HEK293T (cell line): Measurements from ENCODE around the gene LDLR.

ENCODE experiments used
- ARNT ChIP-seq: fragments of 450-650 bp; IDR thresholded peaks from 2 replicates; pipeline ENCODE4 v1.6.1; 2017; ENCODE audit warnings: mild to moderate bottlenecking
- BHLHE40 ChIP-seq: fragments of 450-650 bp; IDR thresholded peaks from 2 replicates; pipeline ENCODE4 v1.6.1; 2016; ENCODE audit warnings: mild to moderate bottlenecking, moderate library complexity, borderline replicate concordance
- CTBP1 ChIP-seq: fragments of 450-650 bp; IDR thresholded peaks from 2 replicates; pipeline ENCODE4 v1.6.1; 2016; ENCODE audit warnings: borderline replicate concordance
- ELF4 ChIP-seq: fragments of 450-650 bp; IDR thresholded peaks from 2 replicates; pipeline ENCODE4 v1.6.1; 2017; ENCODE audit warnings: antibody characterized with exemption
- FOXA1 ChIP-seq: fragments of 450-650 bp; IDR thresholded peaks from 2 replicates; pipeline ENCODE4 v1.6.1; 2016; ENCODE audit warnings: mild to moderate bottlenecking
- FOXK2 ChIP-seq: fragments of 450-650 bp; IDR thresholded peaks from 2 replicates; pipeline ENCODE4 v1.6.1; 2016; ENCODE audit warnings: mild to moderate bottlenecking
- FOXM1 ChIP-seq: fragments of 450-650 bp; IDR thresholded peaks from 2 replicates; pipeline ENCODE4 v1.6.1; 2017; ENCODE audit warnings: mild to moderate bottlenecking, borderline replicate concordance
- HDGF ChIP-seq: fragments of 450-650 bp; IDR thresholded peaks from 2 replicates; pipeline ENCODE4 v1.6.1; 2017; ENCODE audit warnings: antibody characterized with exemption, borderline replicate concordance
- LEF1 ChIP-seq: fragments of 450-650 bp; IDR thresholded peaks from 2 replicates; pipeline ENCODE4 v1.6.1; 2017; ENCODE audit warnings: mild to moderate bottlenecking, borderline replicate concordance
- SP1 ChIP-seq: fragments of 450-650 bp; IDR thresholded peaks from 2 replicates; pipeline ENCODE4 v1.6.1; 2017
- SUZ12 ChIP-seq: fragments of 450-650 bp; IDR thresholded peaks from 2 replicates; pipeline ENCODE4 v1.6.1; 2016; ENCODE audit warnings: mild to moderate bottlenecking
- ZNF384 ChIP-seq: fragments of 450-650 bp; IDR thresholded peaks from 2 replicates; pipeline ENCODE4 v1.6.1; 2016

DNA sequence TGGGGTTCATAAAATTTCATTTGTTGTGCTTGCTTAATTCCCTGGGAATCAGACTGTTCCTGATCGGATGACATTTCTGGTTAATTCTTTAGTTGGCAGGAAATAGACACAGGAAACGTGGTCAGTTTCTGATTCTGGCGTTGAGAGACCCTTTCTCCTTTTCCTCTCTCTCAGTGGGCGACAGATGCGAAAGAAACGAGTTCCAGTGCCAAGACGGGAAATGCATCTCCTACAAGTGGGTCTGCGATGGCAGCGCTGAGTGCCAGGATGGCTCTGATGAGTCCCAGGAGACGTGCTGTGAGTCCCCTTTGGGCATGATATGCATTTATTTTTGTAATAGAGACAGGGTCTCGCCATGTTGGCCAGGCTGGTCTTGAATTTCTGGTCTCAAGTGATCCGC, 10.8 kb downstream of the LDLR start:
- TF ChIP-seq ARNT (no peak), ZNF384 (no peak), HDGF (no peak), SP1 (no peak), BHLHE40 (no peak), CTBP1 (no peak), FOXA1 (no peak), SUZ12 (no peak), ELF4 (no peak), FOXK2 (no peak), FOXM1 (no peak), LEF1 (no peak)
